A549 (cell line): ENCODE results near the gene RAET1L.

Experiments used
- CEBPB ChIP-seq, 2 experiments: fragments of >200 bp in 1 of 2; sonication (Bioruptor Twin) in 1 of 2; formaldehyde crosslinking in 1 of 2; IDR thresholded peaks; 2 replicates each; pipeline ENCODE4 v1.6.1; 2012 to 2016
- CHD2 ChIP-seq: fragments of 150-350 bp; IDR thresholded peaks from 2 replicates; pipeline ENCODE4 v1.6.1; 2014; ENCODE audit warnings: low read length; ENCODE audit not compliant: partially characterized antibody
- CTCF ChIP-seq: fragments of >200 bp; sonication (Bioruptor Twin); formaldehyde crosslinking; IDR thresholded peaks from 3 replicates; pipeline ENCODE4 v1.5.1; 2016
- EHMT2 ChIP-seq: fragments of 200-600 bp; sonication (generic); IDR thresholded peaks from 2 replicates; pipeline ENCODE4 v1.6.1; 2016; ENCODE audit warnings: antibody characterized with exemption, low read depth, mild to moderate bottlenecking, moderate library complexity
- ELK1 ChIP-seq: fragments of 150-350 bp; IDR thresholded peaks from 2 replicates; pipeline ENCODE4 v1.6.1; 2014; ENCODE audit warnings: low read depth, mild to moderate bottlenecking, low read length
- EP300 ChIP-seq, 2 experiments: fragments of >200 bp; sonication (Bioruptor Twin); formaldehyde crosslinking; IDR thresholded peaks; 2 replicates in 1 of 2; 3 replicates in 1 of 2; pipeline ENCODE4 v1.6.1; 2016 to 2017
- FOSL2 ChIP-seq, 2 experiments: fragments of 450-650 bp in 1 of 2; fragments of >200 bp in 1 of 2; sonication (Bioruptor Twin) in 1 of 2; formaldehyde crosslinking; IDR thresholded peaks; 2 replicates each; pipeline versions ENCODE4 v1.5.0 to v1.6.1; 2016 to 2020; ENCODE audit warnings: mild to moderate bottlenecking in 1 of 2, moderate library complexity in 1 of 2
- MAX ChIP-seq: IDR thresholded peaks from 2 replicates; pipeline ENCODE4 v1.6.1; 2012
- NFE2L2 ChIP-seq: fragments of 150-350 bp; conservative IDR thresholded peaks from 2 replicates; pipeline ENCODE4 v1.6.1; 2014; ENCODE audit warnings: low read length
- PBX3 ChIP-seq: IDR thresholded peaks from 2 replicates; pipeline ENCODE4 v1.6.1; 2012
- PHF8 ChIP-seq: fragments of 200-600 bp; sonication (generic); IDR thresholded peaks from 2 replicates; pipeline ENCODE4 v1.6.1; 2016; ENCODE audit warnings: low read depth, mild to moderate bottlenecking, antibody characterized with exemption, moderate library complexity, borderline replicate concordance
- POLR2A ChIP-seq: IDR thresholded peaks from 2 replicates; pipeline ENCODE4 v1.6.1; 2012; ENCODE audit warnings: mild to moderate bottlenecking, low read length
- RAD21 ChIP-seq, 2 experiments: fragments of >200 bp in 1 of 2; sonication (Bioruptor Twin) in 1 of 2; formaldehyde crosslinking in 1 of 2; IDR thresholded peaks in 1 of 2; conservative IDR thresholded peaks in 1 of 2; 2 replicates in 1 of 2; 3 replicates in 1 of 2; pipeline ENCODE4 v1.6.1; 2012 to 2018; ENCODE audit warnings: inconsistent platforms in 1 of 2
- SMC3 ChIP-seq: fragments of >200 bp; sonication (Bioruptor Twin); formaldehyde crosslinking; IDR thresholded peaks from 3 replicates; pipeline ENCODE4 v1.6.1; 2018; ENCODE audit warnings: inconsistent platforms

GRCh38 chr6:150046943-150047342, 21.6 kb upstream of the RAET1L start:
- no peak for TF ChIP-seq POLR2A
- TF ChIP-seq CTCF, result no peak
- no peak for TF ChIP-seq MAX
- no peak for TF ChIP-seq FOSL2 (IDR thresholded peaks at IDR 0.05)
- no peak for TF ChIP-seq FOSL2 (CRISPR knock-in tag; IDR thresholded peaks at IDR 0.05)
- no peak for TF ChIP-seq EP300 (IDR thresholded peaks at IDR 0.05)
- TF ChIP-seq CHD2, result no peak
- TF ChIP-seq ELK1, result no peak
- no peak for TF ChIP-seq CEBPB (IDR thresholded peaks at IDR 0.05)
- TF ChIP-seq NFE2L2, result no peak
- TF ChIP-seq RAD21 (conservative IDR thresholded peaks at IDR 0.05 in 1 of 2, IDR thresholded peaks at IDR 0.05 in 1 of 2), result no peak
- TF ChIP-seq PHF8, result no peak
- TF ChIP-seq PBX3, result no peak
- no peak for TF ChIP-seq SMC3
- no peak for TF ChIP-seq EHMT2
